Prostate gland (tissue), 2 donors: ENCODE measurements around the gene EPS8.

Source experiments
- POLR2A ChIP-seq: fragments of 450-650 bp; IDR thresholded peaks from one replicate; pipeline ENCODE4 v1.6.1; 2016; ENCODE audit warnings: antibody characterized with exemption, mild to moderate bottlenecking
- POLR2AphosphoS5 ChIP-seq: sonication (generic); formaldehyde crosslinking; IDR thresholded peaks from one replicate; pipeline ENCODE4 v1.6.1; 2017; ENCODE audit warnings: antibody characterized with exemption
- TF ChIP-seq, protein P1 (sequence below), 4 experiments: fragments of 200-600 bp in 2 of 4; fragments of 450-650 bp in 2 of 4; sonication (generic) in 2 of 4; IDR thresholded peaks; 1 replicate in 3 of 4; 2 replicates in 1 of 4; pipeline ENCODE4 v1.5.1; 2016 to 2019; ENCODE audit warnings: antibody characterized with exemption in 4 of 4, mild to moderate bottlenecking in 2 of 4, moderate library complexity in 2 of 4

GRCh38 chr12:15670756-15671155 lies 118.4 kb downstream of the EPS8 start:
- TF ChIP-seq POLR2A (no peak), POLR2AphosphoS5 (no peak)
- TF ChIP-seq, protein P1, sequence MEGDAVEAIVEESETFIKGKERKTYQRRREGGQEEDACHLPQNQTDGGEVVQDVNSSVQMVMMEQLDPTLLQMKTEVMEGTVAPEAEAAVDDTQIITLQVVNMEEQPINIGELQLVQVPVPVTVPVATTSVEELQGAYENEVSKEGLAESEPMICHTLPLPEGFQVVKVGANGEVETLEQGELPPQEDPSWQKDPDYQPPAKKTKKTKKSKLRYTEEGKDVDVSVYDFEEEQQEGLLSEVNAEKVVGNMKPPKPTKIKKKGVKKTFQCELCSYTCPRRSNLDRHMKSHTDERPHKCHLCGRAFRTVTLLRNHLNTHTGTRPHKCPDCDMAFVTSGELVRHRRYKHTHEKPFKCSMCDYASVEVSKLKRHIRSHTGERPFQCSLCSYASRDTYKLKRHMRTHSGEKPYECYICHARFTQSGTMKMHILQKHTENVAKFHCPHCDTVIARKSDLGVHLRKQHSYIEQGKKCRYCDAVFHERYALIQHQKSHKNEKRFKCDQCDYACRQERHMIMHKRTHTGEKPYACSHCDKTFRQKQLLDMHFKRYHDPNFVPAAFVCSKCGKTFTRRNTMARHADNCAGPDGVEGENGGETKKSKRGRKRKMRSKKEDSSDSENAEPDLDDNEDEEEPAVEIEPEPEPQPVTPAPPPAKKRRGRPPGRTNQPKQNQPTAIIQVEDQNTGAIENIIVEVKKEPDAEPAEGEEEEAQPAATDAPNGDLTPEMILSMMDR (IDR thresholded peaks at IDR 0.05): no peak
